Superior temporal gyrus (tissue), 1 donor: ENCODE data around the gene OR2K2.
"Not testable (repeated sequence)": the region's sequence is repeated elsewhere in the genome, so short reads cannot be mapped to it uniquely, and the experiment has no call there.

Experiments used
- DNase-seq: peaks from one replicate; pipeline ENCODE4 v3.0.0-alpha.2; 2016; ENCODE audit errors: extremely low spot score

The OR2K2 gene

GRCh38 chr9:111298111-111298510, 31.9 kb downstream of the OR2K2 start:
- DNase-seq: peak; percentile 93

GRCh38 chr9:111297066-111297824, 32.8 kb downstream of the OR2K2 start:
- DNase-seq: peak; percentile 43

- peak; percentile 96 for DNase-seq
Observed at GRCh38 chr9:111294691-111295451, 35.2 kb downstream of the OR2K2 start.

GRCh38 chr9:111287127-111287526, 42.9 kb downstream of the OR2K2 start:
- no peak for DNase-seq

- no peak for DNase-seq
Observed at GRCh38 chr9:111284703-111285102, 45.3 kb downstream of the OR2K2 start.

- no peak for DNase-seq
Observed at GRCh38 chr9:111282845-111283244, 47.2 kb downstream of the OR2K2 start.

- DNase-seq: not testable (repeated sequence)
Observed at GRCh38 chr9:111280795-111281194, 49.2 kb downstream of the OR2K2 start.
